Neuronal stem cell (in vitro differentiated cells): ENCODE measurements around the gene NSUN6.

Source experiments
- DNase-seq: peaks from one replicate; pipeline ENCODE4 v3.0.0-alpha.2; 2013; ENCODE audit warnings: low spot score
- H2AFZ ChIP-seq: one replicate; pipeline ENCODE4 v1.6.1; 2013; ENCODE audit warnings: mild to moderate bottlenecking, low read length, inconsistent platforms
- H2AK5ac ChIP-seq: 2 replicates; pipeline ENCODE4 v1.6.1; 2013; ENCODE audit warnings: low read depth, mild to moderate bottlenecking, inconsistent platforms, low read length, moderate library complexity, mixed read lengths
- H2BK120ac ChIP-seq: 2 replicates; pipeline ENCODE4 v1.6.1; 2013; ENCODE audit warnings: low read depth, mild to moderate bottlenecking, inconsistent platforms, low read length, moderate library complexity, mixed read lengths
- H2BK12ac ChIP-seq: one replicate; pipeline ENCODE4 v1.6.1; 2013; ENCODE audit warnings: low read length, inconsistent platforms
- H2BK15ac ChIP-seq: 2 replicates; pipeline ENCODE4 v1.6.1; 2013; ENCODE audit warnings: mild to moderate bottlenecking, low read length, inconsistent platforms, mixed read lengths
- H2BK5ac ChIP-seq: one replicate; pipeline ENCODE4 v1.6.1; 2013; ENCODE audit warnings: inconsistent platforms, mild to moderate bottlenecking, low read length, moderate library complexity
- H3K14ac ChIP-seq: one replicate; pipeline ENCODE4 v1.6.1; 2013; ENCODE audit warnings: low read length, inconsistent platforms
- H3K18ac ChIP-seq: 2 replicates; pipeline ENCODE4 v1.6.1; 2013; ENCODE audit warnings: low read length, inconsistent platforms
- H3K23ac ChIP-seq: 2 replicates; pipeline ENCODE4 v1.6.1; 2013; ENCODE audit warnings: low read depth, mild to moderate bottlenecking, mixed read lengths, low read length, inconsistent platforms; ENCODE audit not compliant: poor library complexity
- H3K27ac ChIP-seq: replicated peaks from 3 replicates; pipeline ENCODE4 v1.5.1; 2013; ENCODE audit warnings: low read length, inconsistent platforms
- H3K27me3 ChIP-seq, 3 experiments: 2 replicates each; pipeline ENCODE4 v1.6.1; 2013; ENCODE audit warnings: low read length in 3 of 3, mild to moderate bottlenecking in 2 of 3, inconsistent platforms in 1 of 3, low read depth in 1 of 3, mixed read lengths in 1 of 3, moderate library complexity in 1 of 3; ENCODE audit not compliant: control insufficient read depth in 3 of 3, insufficient read depth in 3 of 3
- H3K36me3 ChIP-seq, 2 donors: replicated peaks in 1 of 2; 2 replicates each; pipeline ENCODE4 v1.6.1; 2013; ENCODE audit warnings: low read length in 2 of 2; ENCODE audit not compliant: control insufficient read depth in 2 of 2, insufficient read depth in 2 of 2
- H3K4ac ChIP-seq: 2 replicates; pipeline ENCODE4 v1.6.1; 2013; ENCODE audit warnings: inconsistent platforms, mild to moderate bottlenecking, low read length, moderate library complexity
- H3K4me1 ChIP-seq, 2 donors: 1 replicate in 1 of 2; 2 replicates in 1 of 2; pipeline ENCODE4 v1.6.1; 2013; ENCODE audit warnings: low read length in 2 of 2, low read depth in 1 of 2; ENCODE audit not compliant: control insufficient read depth in 2 of 2, insufficient read depth in 1 of 2
- H3K4me2 ChIP-seq: one replicate; pipeline ENCODE4 v1.6.1; 2013; ENCODE audit warnings: mild to moderate bottlenecking, low read length, inconsistent platforms; ENCODE audit not compliant: insufficient read depth, poor library complexity, severe bottlenecking
- H3K4me3 ChIP-seq, 2 donors: 2 replicates each; pipeline ENCODE4 v1.5.1; 2013; ENCODE audit warnings: low read length in 2 of 2, mild to moderate bottlenecking in 2 of 2, inconsistent platforms in 1 of 2, moderate library complexity in 1 of 2
- H3K79me1 ChIP-seq: one replicate; pipeline ENCODE4 v1.6.1; 2013; ENCODE audit warnings: low read depth, mild to moderate bottlenecking, inconsistent platforms, low read length, moderate library complexity
- H3K9ac ChIP-seq: one replicate; pipeline ENCODE4 v1.6.1; 2013; ENCODE audit warnings: mild to moderate bottlenecking, low read depth, low read length, inconsistent platforms; ENCODE audit not compliant: poor library complexity
- H3K9me3 ChIP-seq, 2 donors: replicated peaks in 1 of 2; 2 replicates each; pipeline versions ENCODE3 to v1.6.1; 2013; ENCODE audit warnings: low read length in 2 of 2, mild to moderate bottlenecking in 2 of 2, inconsistent platforms in 1 of 2, low read depth in 1 of 2, mixed read lengths in 1 of 2, moderate library complexity in 1 of 2; ENCODE audit not compliant: control insufficient read depth in 2 of 2, insufficient read depth in 1 of 2
- H4K8ac ChIP-seq: one replicate; pipeline ENCODE4 v1.6.1; 2013; ENCODE audit warnings: low read depth, mild to moderate bottlenecking, inconsistent platforms, low read length, moderate library complexity
- H4K91ac ChIP-seq: one replicate; pipeline ENCODE4 v1.6.1; 2013; ENCODE audit warnings: low read length, low read depth, mild to moderate bottlenecking, inconsistent platforms; ENCODE audit not compliant: poor library complexity
- WGBS, 2 donors: extraction: QIAGEN DNeasy Blood & Tissue Kit; methylation state at CpG; one replicate each; pipeline ENCODE4 v1.1.7; 2013; ENCODE audit warnings: missing lambda C conversion rate in 2 of 2, mixed read lengths in 1 of 2; ENCODE audit not compliant: insufficient read length in 2 of 2, insufficient replicate concordance in 1 of 2; ENCODE audit errors: extremely low coverage in 2 of 2; 5-methylcytosine and 5-hydroxymethylcytosine counted together

The NSUN6 gene

GRCh38 chr10:18615618-18616017, 35.8 kb downstream of the NSUN6 start:
- Histone ChIP-seq H4K8ac (no peak overlapping the region), H3K18ac (no peak overlapping the region), H4K91ac (no peak overlapping the region), H3K27ac (no peak overlapping the region), H3K36me3 (peaks cover 6 to 55% of the 10 kb centered on the region in 2 donors), H2AFZ (no peak overlapping the region), H2BK12ac (no peak overlapping the region), H2BK5ac (no peak overlapping the region), H3K14ac (no peak overlapping the region), H2BK15ac (no peak overlapping the region), H3K79me1 (no peaks in the 10 kb centered on the region), H3K4me2 (no peak overlapping the region), H3K23ac (no peak overlapping the region), H2BK120ac (no peak overlapping the region), H2AK5ac (no peak overlapping the region), H3K4me3 (no peak overlapping the region), H3K4ac (no peak overlapping the region), H3K9ac (no peak overlapping the region), H3K27me3 (no peaks in the 10 kb centered on the region), H3K9me3 (peaks cover 0 to 6% of the 10 kb centered on the region in 2 donors), H3K4me1 (peaks cover 0 to 3% of the 10 kb centered on the region in 2 donors)
- DNase-seq: no peak
- WGBS, 2 donors: no CpG with 5 or more reads among the region's 4 CpGs

DNA sequence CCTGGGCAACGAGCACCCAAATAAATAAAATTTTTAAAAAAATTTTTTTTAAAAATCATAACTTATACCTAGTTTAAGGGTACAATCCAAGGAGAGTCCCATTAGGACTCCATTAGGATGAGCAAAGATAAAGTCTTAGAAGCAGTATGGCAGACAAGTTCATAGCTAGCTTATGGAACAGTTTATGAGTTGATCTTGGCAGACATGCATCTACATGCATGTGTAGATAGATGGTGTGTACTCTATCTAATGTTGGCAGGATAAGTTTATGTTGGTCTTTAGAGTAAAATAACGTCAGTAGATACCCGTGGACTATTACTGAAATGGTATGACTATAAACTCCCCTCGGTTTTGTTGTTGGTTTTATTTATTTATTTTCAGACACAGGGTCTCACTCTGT, 40.2 kb downstream of the NSUN6 start:
- Histone ChIP-seq H2AFZ (no peak overlapping the region), H3K9me3 (peaks cover 0 to 6% of the 10 kb centered on the region in 2 donors), H3K14ac (no peak overlapping the region), H3K27ac (no peak overlapping the region), H3K4me2 (no peak overlapping the region), H3K27me3 (no peaks in the 10 kb centered on the region), H3K9ac (no peak overlapping the region), H3K18ac (no peak overlapping the region), H3K4me1 (peaks cover 2 to 8% of the 10 kb centered on the region in 2 donors), H2BK15ac (no peak overlapping the region), H4K8ac (no peak overlapping the region), H2BK12ac (no peak overlapping the region), H3K4ac (no peak overlapping the region), H2BK120ac (no peak overlapping the region), H2BK5ac (no peak overlapping the region), H3K4me3 (no peak overlapping the region), H2AK5ac (no peak overlapping the region), H3K79me1 (no peaks in the 10 kb centered on the region), H4K91ac (no peak overlapping the region), H3K36me3 (peaks cover 2 to 58% of the 10 kb centered on the region in 2 donors), H3K23ac (no peak overlapping the region)
- no peak for DNase-seq
- WGBS, 2 donors: no CpG with 5 or more reads among the region's 4 CpGs

- Histone ChIP-seq H3K27me3 (no peaks in the 10 kb centered on the region), H4K8ac (no peak overlapping the region), H3K9ac (no peak overlapping the region), H2AK5ac (no peak overlapping the region), H3K9me3 (peaks cover 0 to 6% of the 10 kb centered on the region in 2 donors), H2AFZ (peak overlapping the region; percentile 62), H3K4me1 (peaks cover 2 to 8% of the 10 kb centered on the region in 2 donors), H3K23ac (no peak overlapping the region), H3K14ac (no peak overlapping the region), H3K4ac (no peak overlapping the region), H2BK12ac (no peak overlapping the region), H2BK15ac (no peak overlapping the region), H3K36me3 (peaks cover under 1 to 59% of the 10 kb centered on the region in 2 donors), H4K91ac (no peak overlapping the region), H2BK120ac (no peak overlapping the region), H3K27ac (no peak overlapping the region), H3K4me2 (no peak overlapping the region), H3K18ac (no peak overlapping the region), H2BK5ac (no peak overlapping the region), H3K4me3 (no peak overlapping the region), H3K79me1 (no peaks in the 10 kb centered on the region)
- no CpG with 5 or more reads among the region's 3 CpGs for WGBS, 2 donors
- peak; percentile 11 for DNase-seq
These were observed 40.9 kb downstream of the NSUN6 start for GRCh38 chr10:18610517-18610916.

- no peak overlapping the region for H3K27ac ChIP-seq
- H3K4ac ChIP-seq: no peak overlapping the region
- H3K18ac ChIP-seq: no peak overlapping the region
- H2AFZ ChIP-seq: no peak overlapping the region
- H2BK12ac ChIP-seq: no peak overlapping the region
- peaks cover 0 to 60% of the 10 kb centered on the region in 2 donors for H3K36me3 ChIP-seq
- WGBS, 2 donors: no CpG with 5 or more reads among the region's 6 CpGs
- H3K4me2 ChIP-seq: no peak overlapping the region
- H3K9me3 ChIP-seq: peaks cover 0 to 6% of the 10 kb centered on the region in 2 donors
- DNase-seq: no peak
- H2AK5ac ChIP-seq: no peak overlapping the region
- H2BK5ac ChIP-seq: no peak overlapping the region
- H3K23ac ChIP-seq: no peak overlapping the region
- H3K79me1 ChIP-seq: no peaks in the 10 kb centered on the region
- no peak overlapping the region for H2BK15ac ChIP-seq
- H4K91ac ChIP-seq: no peak overlapping the region
- no peak overlapping the region for H4K8ac ChIP-seq
- peaks cover 2 to 8% of the 10 kb centered on the region in 2 donors for H3K4me1 ChIP-seq
- H2BK120ac ChIP-seq: no peak overlapping the region
- H3K9ac ChIP-seq: no peak overlapping the region
- H3K27me3 ChIP-seq: no peaks in the 10 kb centered on the region
- H3K4me3 ChIP-seq: no peak overlapping the region
- no peak overlapping the region for H3K14ac ChIP-seq
These were observed 42.8 kb downstream of the NSUN6 start for GRCh38 chr10:18608596-18608995.
